NB4 (cell line): ENCODE data around the gene LPP.

Experiments
- DNase-seq: peaks from one replicate; pipeline ENCODE4 v3.0.0; 2010; ENCODE audit warnings: low read depth
- H3K4me3 ChIP-seq: one replicate; pipeline ENCODE4 v1.5.1; 2011; ENCODE audit warnings: mild to moderate bottlenecking, low read depth, low read length, moderate library complexity
- MYC ChIP-seq: IDR thresholded peaks from 2 replicates; pipeline ENCODE4 v1.6.1; 2011; ENCODE audit warnings: low read depth, low read length
- POLR2A ChIP-seq: IDR thresholded peaks from 2 replicates; pipeline ENCODE4 v1.6.1; 2011; ENCODE audit warnings: mild to moderate bottlenecking; ENCODE audit not compliant: insufficient read length; ENCODE audit errors: extremely low read depth
- TF ChIP-seq, protein P1 (sequence below): IDR thresholded peaks from one replicate; pipeline ENCODE4 v1.5.1; 2012; ENCODE audit warnings: low read depth, low read length
- TF ChIP-seq, protein P2 (sequence below): IDR thresholded peaks from 2 replicates; pipeline ENCODE4 v1.6.1; 2011; ENCODE audit warnings: low read depth, low read length

LPP gene

DNA sequence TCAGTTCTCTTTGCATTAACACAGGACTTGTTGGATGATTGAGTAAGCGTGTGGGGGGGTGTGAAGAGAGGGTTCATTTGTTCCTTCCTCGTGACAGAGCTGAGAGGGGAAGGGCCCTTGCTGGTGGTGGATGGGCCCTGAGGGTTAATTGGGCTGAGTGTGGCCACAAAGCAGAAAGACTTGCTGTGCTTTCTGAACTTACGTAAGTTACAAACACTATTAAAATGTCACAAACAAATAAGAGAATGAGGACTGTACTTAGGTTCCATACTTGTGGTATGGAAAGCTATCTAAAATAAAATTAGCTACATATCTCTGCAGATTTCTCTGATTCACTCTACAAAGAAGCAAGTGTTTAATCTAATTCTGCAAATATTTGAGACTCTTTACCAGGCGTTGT, 231.3 kb downstream of the LPP start:
- no peak overlapping the region for H3K4me3 ChIP-seq

DNA sequence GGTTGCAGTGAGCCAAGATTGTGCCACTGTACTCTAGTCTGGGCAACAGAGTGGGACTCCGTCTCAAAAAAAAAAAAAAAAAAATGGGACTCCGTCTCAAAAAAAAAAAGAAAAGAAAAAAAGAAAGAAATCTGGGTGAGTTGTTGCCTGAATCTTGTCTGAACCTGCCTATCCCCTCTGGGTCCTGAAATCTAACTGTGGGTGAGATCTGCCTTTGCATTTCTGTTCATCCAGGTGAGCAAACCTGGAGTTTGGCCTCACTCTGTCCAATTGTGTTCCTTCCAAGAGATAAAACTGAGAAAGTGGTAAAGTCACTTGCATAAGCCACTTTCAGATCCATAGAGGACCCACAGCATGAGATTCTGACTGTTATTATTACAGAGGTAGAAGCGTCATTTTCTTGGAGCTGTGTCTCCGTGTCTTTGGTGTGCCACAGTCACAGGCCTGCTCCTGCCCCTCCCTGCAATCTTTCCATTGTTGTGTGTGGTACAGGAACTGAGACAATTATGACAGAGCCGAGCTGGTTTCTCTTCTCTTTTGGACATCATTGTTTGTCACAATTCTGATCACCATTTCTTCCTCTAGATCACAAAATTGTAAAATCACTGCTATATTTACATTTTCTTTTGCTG, 235.9 kb downstream of the LPP start:
- H3K4me3 ChIP-seq: no peak overlapping the region
- DNase-seq: no peak
- TF ChIP-seq MYC (no peak), POLR2A (no peak)
- TF ChIP-seq, protein P1, sequence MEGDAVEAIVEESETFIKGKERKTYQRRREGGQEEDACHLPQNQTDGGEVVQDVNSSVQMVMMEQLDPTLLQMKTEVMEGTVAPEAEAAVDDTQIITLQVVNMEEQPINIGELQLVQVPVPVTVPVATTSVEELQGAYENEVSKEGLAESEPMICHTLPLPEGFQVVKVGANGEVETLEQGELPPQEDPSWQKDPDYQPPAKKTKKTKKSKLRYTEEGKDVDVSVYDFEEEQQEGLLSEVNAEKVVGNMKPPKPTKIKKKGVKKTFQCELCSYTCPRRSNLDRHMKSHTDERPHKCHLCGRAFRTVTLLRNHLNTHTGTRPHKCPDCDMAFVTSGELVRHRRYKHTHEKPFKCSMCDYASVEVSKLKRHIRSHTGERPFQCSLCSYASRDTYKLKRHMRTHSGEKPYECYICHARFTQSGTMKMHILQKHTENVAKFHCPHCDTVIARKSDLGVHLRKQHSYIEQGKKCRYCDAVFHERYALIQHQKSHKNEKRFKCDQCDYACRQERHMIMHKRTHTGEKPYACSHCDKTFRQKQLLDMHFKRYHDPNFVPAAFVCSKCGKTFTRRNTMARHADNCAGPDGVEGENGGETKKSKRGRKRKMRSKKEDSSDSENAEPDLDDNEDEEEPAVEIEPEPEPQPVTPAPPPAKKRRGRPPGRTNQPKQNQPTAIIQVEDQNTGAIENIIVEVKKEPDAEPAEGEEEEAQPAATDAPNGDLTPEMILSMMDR: no peak
- TF ChIP-seq, protein P2, sequence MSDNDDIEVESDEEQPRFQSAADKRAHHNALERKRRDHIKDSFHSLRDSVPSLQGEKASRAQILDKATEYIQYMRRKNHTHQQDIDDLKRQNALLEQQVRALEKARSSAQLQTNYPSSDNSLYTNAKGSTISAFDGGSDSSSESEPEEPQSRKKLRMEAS: no peak

More for the DNA sequence above, 231.3 kb downstream of the LPP start:
- DNase-seq: peak; percentile 21
- TF ChIP-seq POLR2A (no peak), MYC (no peak)
- TF ChIP-seq, protein P1: no peak
- TF ChIP-seq, protein P2: no peak

DNA sequence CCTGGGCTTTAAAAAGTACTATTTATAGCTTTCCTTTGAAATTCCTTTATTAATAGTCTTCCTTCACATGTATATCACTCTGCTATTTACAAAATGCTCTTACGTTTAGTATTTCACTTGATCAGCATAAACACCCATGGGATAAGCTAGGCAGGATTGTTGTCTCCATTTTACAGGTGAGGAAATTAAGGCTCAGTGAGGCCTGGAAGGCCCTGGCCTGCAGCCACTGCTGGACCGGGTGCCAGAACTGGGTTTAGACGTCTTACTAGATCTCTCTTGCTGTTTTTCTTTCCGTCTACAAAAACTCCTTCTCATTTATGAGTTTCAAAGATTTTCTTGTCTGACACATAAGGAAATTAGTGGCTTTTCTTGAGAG, 236.4 kb downstream of the LPP start:
- DNase-seq: no peak

DNA sequence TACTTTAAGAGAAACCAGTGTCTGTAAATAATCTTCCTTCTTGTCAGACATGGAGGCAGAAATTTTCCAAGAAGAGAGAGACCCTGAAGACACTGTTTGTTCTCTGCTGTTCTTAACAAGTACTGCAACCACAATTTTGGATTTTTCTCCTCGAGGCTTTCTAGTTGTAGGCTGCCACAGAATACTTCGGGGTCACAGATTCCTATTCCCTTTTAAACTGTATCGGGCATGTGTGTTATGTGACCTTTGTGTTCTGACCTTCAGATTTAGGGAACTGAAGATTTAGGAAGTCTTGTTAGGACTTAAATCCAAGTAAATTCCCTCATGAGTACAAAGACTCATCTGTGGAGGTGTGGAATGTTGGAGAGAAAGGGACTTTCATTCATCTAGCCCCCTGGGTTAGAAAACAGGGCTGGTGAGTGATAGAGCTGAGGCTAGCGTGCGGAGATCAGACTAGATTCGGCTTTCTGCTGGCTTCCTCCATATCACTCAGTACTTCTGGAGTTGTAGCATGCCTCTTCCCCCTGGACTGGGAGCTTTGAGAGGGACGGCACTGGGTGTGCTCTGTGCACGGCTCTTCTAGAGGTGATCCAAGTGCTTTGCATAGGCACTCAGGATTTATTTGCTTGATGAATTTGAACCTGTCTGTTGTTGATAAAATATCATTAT, 237.0 kb downstream of the LPP start:
- TF ChIP-seq, protein P2: no peak
- TF ChIP-seq, protein P1: no peak
- TF ChIP-seq MYC (no peak), POLR2A (no peak)
- H3K4me3 ChIP-seq: no peak overlapping the region
- DNase-seq: no peak

More for the DNA sequence above, 236.4 kb downstream of the LPP start:
- TF ChIP-seq MYC (no peak), POLR2A (no peak)
- TF ChIP-seq, protein P1: no peak
- TF ChIP-seq, protein P2: no peak
- no peak overlapping the region for H3K4me3 ChIP-seq

DNA sequence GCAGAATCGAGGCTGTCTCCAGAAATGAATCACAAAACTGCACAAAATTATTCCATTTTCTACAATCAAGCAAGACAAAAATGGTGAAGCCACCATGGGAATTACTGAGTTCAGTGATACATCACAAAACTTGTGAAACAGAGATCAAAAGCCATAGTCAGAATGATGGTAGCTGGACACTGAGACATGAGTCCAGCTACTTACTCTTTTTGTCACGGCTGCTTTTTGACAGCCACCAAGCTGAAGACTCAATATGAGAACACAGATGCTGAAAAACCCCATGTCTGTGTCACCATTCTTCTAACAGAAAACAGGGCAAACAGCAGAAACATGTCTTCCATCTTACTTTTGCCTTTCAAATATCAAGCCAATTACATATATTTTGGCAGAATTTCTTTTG, 237.6 kb downstream of the LPP start:
- TF ChIP-seq, protein P2: no peak
- TF ChIP-seq, protein P1: no peak
- H3K4me3 ChIP-seq: no peak overlapping the region

DNA sequence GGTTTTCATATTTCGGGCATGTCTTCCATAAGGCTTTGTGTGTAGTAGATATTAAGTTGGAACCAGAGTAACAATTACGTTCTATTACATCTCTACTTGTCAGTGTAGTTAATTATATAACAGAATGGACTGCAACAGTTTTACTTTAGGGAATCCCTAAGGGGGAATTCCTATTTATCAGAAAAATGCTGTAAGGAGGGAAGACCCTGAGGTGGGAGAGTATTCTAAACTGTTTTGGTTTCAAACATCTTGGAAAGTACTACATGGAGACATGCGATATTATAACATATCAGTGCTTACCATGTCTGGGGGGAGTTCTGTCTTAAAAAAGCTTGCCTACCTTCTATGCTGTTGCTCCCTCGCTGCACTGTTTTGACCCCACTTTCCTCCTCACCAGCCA, 238.1 kb downstream of the LPP start:
- TF ChIP-seq, protein P2: no peak
- no peak for TF ChIP-seq MYC
- no peak for TF ChIP-seq POLR2A
- TF ChIP-seq, protein P1: no peak
- H3K4me3 ChIP-seq: no peak overlapping the region

More for the DNA sequence above, 237.6 kb downstream of the LPP start:
- DNase-seq: no peak

More for the DNA sequence above, 238.1 kb downstream of the LPP start:
- DNase-seq: no peak
